Panc1 (cell line): ENCODE measurements around the gene FBXO46. TPM values are rescaled to one million over a fixed set of nuclear protein-coding genes. Genes with fewer than 3 reads are reported as not detected.
"Not testable (repeated sequence)": the region's sequence is repeated elsewhere in the genome, so short reads cannot be mapped to it uniquely, and the experiment has no call there.

Experiments
- ATAC-seq: fragments of 200-7000 bp; cut with Tn5 transposase; 2 replicates; pipeline ENCODE4 v1.9.1; 2020; ENCODE audit warnings: mild to moderate bottlenecking, moderate library complexity
- BruUV-seq: library from RNA; stranded (reverse); fragments of 400-500 nt; replicated peaks from 2 replicates; lab custom pipeline; 2021; lab: Mats Ljungman, UMichigan
- CTCF ChIA-PET: fragments of 300-600 bp; sonication (Branson Sonifier 250); formaldehyde crosslinking; loops from one replicate; lab custom pipeline; 2022; ENCODE audit warnings: antibody characterized with exemption; lab: Charles Lee
- POLR2A ChIA-PET: fragments of 300-600 bp; sonication (Branson Sonifier 250); formaldehyde crosslinking; loops from one replicate; lab custom pipeline; 2022; ENCODE audit warnings: antibody characterized with exemption; lab: Charles Lee
- DNase-seq: peaks from one replicate; pipeline ENCODE4 v3.0.0-alpha.2; 2010; ENCODE audit warnings: low read depth, low spot score
- H3K27ac ChIP-seq: 2 replicates; pipeline ENCODE4 v1.5.1; 2011; ENCODE audit warnings: mild to moderate bottlenecking, low read length, inconsistent platforms
- H3K27me3 ChIP-seq: fragments of 200-500 bp; sonication (Bioruptor generic); 2 replicates; pipeline ENCODE4 v1.6.0; 2014; ENCODE audit warnings: low read length, inconsistent platforms; ENCODE audit not compliant: control insufficient read depth, insufficient read depth
- H3K36me3 ChIP-seq: fragments of 200-500 bp; sonication (Bioruptor generic); 2 replicates; pipeline ENCODE4 v1.5.1; 2014; ENCODE audit warnings: inconsistent platforms, mild to moderate bottlenecking, low read length, moderate library complexity; ENCODE audit not compliant: control insufficient read depth, insufficient read depth
- H3K4me1 ChIP-seq: 2 replicates; pipeline ENCODE4 v1.5.1; 2011; ENCODE audit warnings: inconsistent platforms, mild to moderate bottlenecking, low read length, moderate library complexity; ENCODE audit not compliant: control insufficient read depth, insufficient read depth
- H3K4me3 ChIP-seq, 2 experiments: 2 replicates each; pipeline ENCODE4 v1.5.1; 2011 to 2012; ENCODE audit warnings: low read depth in 2 of 2, low read length in 2 of 2, mild to moderate bottlenecking in 2 of 2, inconsistent platforms in 1 of 2, moderate library complexity in 1 of 2
- H3K9me3 ChIP-seq: fragments of 200-500 bp; sonication (Bioruptor generic); 2 replicates; pipeline ENCODE4 v1.5.1; 2014; ENCODE audit warnings: low read depth, mild to moderate bottlenecking, inconsistent platforms, low read length, moderate library complexity; ENCODE audit not compliant: control insufficient read depth, insufficient read depth
- POLR2AphosphoS5 ChIP-seq: IDR thresholded peaks from 2 replicates; pipeline ENCODE4 v1.6.1; 2012; ENCODE audit warnings: mild to moderate bottlenecking, low read depth, low read length, moderate library complexity
- SIN3A ChIP-seq: IDR thresholded peaks from 2 replicates; pipeline ENCODE4 v1.6.1; 2012; ENCODE audit warnings: low read depth, mild to moderate bottlenecking, low read length, moderate library complexity, borderline replicate concordance; ENCODE audit not compliant: insufficient read depth
- TCF7L2 ChIP-seq: IDR thresholded peaks from 2 replicates; pipeline ENCODE4 v1.6.1; 2011; ENCODE audit warnings: mild to moderate bottlenecking, low read depth, low read length, inconsistent platforms
- in situ Hi-C: cut with HindIII; loops from 2 replicates; pipeline ENCODE4 v1.10.0; 2016; ENCODE audit warnings: low sequenced_read_pairs, low pct_unique_long_range_greater_than_20kb
- intact Hi-C: fragments of 100-400 bp; cut with micrococcal nuclease; formaldehyde crosslinking; loops from one replicate; pipeline ENCODE4 v1.10.0; 2022; ENCODE audit not compliant: unreplicated experiment
- total RNA-seq: library from RNA; stranded (reverse); gene quantifications from one replicate; pipeline ENCODE4 v1.2.1, GENCODE V29; 2021; ENCODE audit not compliant: unreplicated experiment
- TF ChIP-seq, protein P1 (sequence below): fragments of 450-650 bp; IDR thresholded peaks from 2 replicates; pipeline ENCODE4 v1.5.1; 2017; ENCODE audit warnings: mild to moderate bottlenecking
- TF ChIP-seq, protein P2 (sequence below), 2 experiments: IDR thresholded peaks; 2 replicates each; pipeline ENCODE4 v1.6.1; 2011 to 2012; ENCODE audit warnings: low read depth in 2 of 2, control low read depth in 1 of 2, low read length in 1 of 2, mild to moderate bottlenecking in 1 of 2, moderate library complexity in 1 of 2; ENCODE audit not compliant: insufficient read depth in 1 of 2

FBXO46 gene
- total RNA-seq, 1 experiment from 2014 or later, result 25.1 TPM

DNA sequence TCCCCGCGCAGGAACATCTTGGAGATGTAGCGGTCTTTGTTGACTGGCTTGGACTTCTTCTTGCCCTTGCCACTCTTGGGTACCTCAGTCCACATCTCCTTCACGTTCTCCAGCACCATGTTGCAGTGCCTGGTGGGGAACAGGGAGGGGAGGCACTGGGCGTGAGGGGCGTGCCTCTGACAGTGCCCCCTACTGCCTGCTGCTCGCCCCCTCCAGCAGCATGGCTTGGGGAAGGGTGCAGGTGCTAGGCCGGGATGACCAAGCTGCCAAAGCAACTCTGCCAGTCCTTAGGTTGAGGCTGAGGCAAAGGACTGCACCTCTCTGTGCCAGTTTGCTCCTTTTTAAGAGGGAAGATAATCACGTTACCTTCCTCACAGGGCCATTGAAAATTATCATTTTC lies 43.1 kb downstream of the FBXO46 start:
- Histone ChIP-seq H3K27me3 (no peaks in the 10 kb centered on the region), H3K27ac (no peak overlapping the region), H3K4me3 (no peak overlapping the region), H3K4me1 (no peaks in the 10 kb centered on the region), H3K9me3 (no peaks in the 10 kb centered on the region), H3K36me3 (peaks cover 7% of the 10 kb centered on the region; the same call in 1 of the 2 replicates)
- ChIA-PET POLR2A (no interaction called here), CTCF (interaction anchor here (0.6 kb wide), 1 partner anchor 161 kb away, joined by 3 read pairs; no protein-coding TSS in a partner anchor)
- in situ Hi-C loops, result no loop called here
- ATAC-seq, result no peak
- intact Hi-C loops, result no loop called here
- no peak for DNase-seq
- no TSS peak for BruUV-seq
- TF ChIP-seq, protein P1, sequence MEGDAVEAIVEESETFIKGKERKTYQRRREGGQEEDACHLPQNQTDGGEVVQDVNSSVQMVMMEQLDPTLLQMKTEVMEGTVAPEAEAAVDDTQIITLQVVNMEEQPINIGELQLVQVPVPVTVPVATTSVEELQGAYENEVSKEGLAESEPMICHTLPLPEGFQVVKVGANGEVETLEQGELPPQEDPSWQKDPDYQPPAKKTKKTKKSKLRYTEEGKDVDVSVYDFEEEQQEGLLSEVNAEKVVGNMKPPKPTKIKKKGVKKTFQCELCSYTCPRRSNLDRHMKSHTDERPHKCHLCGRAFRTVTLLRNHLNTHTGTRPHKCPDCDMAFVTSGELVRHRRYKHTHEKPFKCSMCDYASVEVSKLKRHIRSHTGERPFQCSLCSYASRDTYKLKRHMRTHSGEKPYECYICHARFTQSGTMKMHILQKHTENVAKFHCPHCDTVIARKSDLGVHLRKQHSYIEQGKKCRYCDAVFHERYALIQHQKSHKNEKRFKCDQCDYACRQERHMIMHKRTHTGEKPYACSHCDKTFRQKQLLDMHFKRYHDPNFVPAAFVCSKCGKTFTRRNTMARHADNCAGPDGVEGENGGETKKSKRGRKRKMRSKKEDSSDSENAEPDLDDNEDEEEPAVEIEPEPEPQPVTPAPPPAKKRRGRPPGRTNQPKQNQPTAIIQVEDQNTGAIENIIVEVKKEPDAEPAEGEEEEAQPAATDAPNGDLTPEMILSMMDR, result no peak
- TF ChIP-seq TCF7L2 (no peak), POLR2AphosphoS5 (no peak), SIN3A (no peak)
- TF ChIP-seq, protein P2, sequence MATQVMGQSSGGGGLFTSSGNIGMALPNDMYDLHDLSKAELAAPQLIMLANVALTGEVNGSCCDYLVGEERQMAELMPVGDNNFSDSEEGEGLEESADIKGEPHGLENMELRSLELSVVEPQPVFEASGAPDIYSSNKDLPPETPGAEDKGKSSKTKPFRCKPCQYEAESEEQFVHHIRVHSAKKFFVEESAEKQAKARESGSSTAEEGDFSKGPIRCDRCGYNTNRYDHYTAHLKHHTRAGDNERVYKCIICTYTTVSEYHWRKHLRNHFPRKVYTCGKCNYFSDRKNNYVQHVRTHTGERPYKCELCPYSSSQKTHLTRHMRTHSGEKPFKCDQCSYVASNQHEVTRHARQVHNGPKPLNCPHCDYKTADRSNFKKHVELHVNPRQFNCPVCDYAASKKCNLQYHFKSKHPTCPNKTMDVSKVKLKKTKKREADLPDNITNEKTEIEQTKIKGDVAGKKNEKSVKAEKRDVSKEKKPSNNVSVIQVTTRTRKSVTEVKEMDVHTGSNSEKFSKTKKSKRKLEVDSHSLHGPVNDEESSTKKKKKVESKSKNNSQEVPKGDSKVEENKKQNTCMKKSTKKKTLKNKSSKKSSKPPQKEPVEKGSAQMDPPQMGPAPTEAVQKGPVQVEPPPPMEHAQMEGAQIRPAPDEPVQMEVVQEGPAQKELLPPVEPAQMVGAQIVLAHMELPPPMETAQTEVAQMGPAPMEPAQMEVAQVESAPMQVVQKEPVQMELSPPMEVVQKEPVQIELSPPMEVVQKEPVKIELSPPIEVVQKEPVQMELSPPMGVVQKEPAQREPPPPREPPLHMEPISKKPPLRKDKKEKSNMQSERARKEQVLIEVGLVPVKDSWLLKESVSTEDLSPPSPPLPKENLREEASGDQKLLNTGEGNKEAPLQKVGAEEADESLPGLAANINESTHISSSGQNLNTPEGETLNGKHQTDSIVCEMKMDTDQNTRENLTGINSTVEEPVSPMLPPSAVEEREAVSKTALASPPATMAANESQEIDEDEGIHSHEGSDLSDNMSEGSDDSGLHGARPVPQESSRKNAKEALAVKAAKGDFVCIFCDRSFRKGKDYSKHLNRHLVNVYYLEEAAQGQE (IDR thresholded peaks at IDR 0.05; ENCODE audit: insufficient read depth in 1 of 2, low read depth in 2 of 2, low read length in 1 of 2), result no peak

DNA sequence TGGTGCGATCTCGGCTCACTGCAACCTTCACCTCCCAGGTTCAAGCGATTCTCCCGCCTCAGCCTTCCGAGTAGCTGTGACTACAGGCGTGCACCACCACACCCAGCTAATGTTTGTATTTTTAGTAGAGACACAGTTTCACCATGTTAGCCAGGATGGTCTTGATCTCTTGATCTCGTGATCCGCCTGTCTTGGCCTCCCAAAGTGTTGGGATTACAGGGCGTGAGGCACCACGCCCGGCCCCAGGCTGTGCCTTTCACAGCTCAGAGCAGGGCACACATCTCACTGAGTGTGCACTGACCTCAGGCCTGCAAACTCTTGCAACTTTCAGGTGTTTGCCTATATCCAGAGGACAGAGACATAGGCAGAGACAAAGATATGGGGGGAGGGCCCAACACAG lies 45.7 kb downstream of the FBXO46 start:
- H3K27ac ChIP-seq, H3K4me1 ChIP-seq, H3K27me3 ChIP-seq, H3K9me3 ChIP-seq, in situ Hi-C loops, H3K36me3 ChIP-seq, BruUV-seq, ATAC-seq, H3K4me3 ChIP-seq, intact Hi-C loops, CTCF ChIA-PET, POLR2A ChIA-PET, DNase-seq: not testable (repeated sequence)

DNA sequence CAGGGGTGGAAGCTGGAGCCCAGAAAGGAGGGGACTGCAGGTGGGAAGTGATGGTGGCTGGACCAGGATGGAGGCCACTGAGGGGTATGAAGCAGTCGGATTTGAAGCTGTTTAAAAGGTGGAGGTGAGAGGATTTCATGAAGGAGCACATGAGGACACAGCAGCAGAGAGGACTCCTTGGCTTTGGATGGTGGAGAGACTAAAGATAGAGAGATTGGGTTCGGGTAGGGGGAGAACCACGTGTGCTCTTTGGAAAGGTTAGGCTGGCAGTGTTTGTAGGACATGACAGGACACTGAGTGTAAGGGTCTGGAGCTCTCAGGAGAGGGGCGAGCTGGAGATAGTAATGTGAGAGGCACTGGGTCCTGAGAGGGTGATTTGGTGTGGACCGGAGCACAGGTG lies 47.8 kb downstream of the FBXO46 start:
- BruUV-seq, result no TSS peak
- TF ChIP-seq, protein P2 (IDR thresholded peaks at IDR 0.05; ENCODE audit: insufficient read depth in 1 of 2, low read depth in 2 of 2, low read length in 1 of 2), result no peak
- TF ChIP-seq TCF7L2 (no peak), POLR2AphosphoS5 (no peak), SIN3A (no peak)
- TF ChIP-seq, protein P1, result no peak
- Histone ChIP-seq H3K36me3 (0 out of 2 replicates have a peak, but pooled peaks cover 3% of the 10 kb centered on the region), H3K27me3 (no peaks in the 10 kb centered on the region), H3K4me3 (no peak overlapping the region), H3K27ac (no peak overlapping the region), H3K4me1 (peaks cover 8% of the 10 kb centered on the region), H3K9me3 (no peaks in the 10 kb centered on the region)
- in situ Hi-C loops (no loop called here), intact Hi-C loops (no loop called here)
- DNase-seq, result no peak
- ChIA-PET CTCF (no interaction called here), POLR2A (no interaction called here)
- no peak for ATAC-seq
